ENCODE results near the gene ZFP69B. TPM values are rescaled to one million over a fixed set of nuclear protein-coding genes. Genes with fewer than 3 reads are reported as not detected.

The ZFP69B gene
- total and polyA plus RNA-seq, 4 donors: 0.43 to 2.7 (median 1.4) TPM

- H3K9ac ChIP-seq (ENCODE audit: insufficient read depth in 1 of 2, low read length in 2 of 2): no peak overlapping the region
- WGBS, 2 donors: 68 to 73% methylated on average over 4 of the region's 4 CpGs
- H3K27me3 ChIP-seq (ENCODE audit: control insufficient read depth in 3 of 3, insufficient read depth in 3 of 3, low read length in 2 of 3): no peaks in the 10 kb centered on the region
- H3K27ac ChIP-seq (ENCODE audit: low read depth in 1 of 2, low read length in 1 of 2): peak overlapping the region in 1 of 2 donors; percentile 72
- DNase-seq: peak in 2 of 3 donors; percentile 7 to 29
- peak; percentile 34 for ATAC-seq (ENCODE audit: insufficient read depth, low FRiP score)
- no peak for TF ChIP-seq CTCF (IDR thresholded peaks at IDR 0.05; ENCODE audit: control extremely low read depth, extremely low read depth)
- peaks cover 0 to 17% (median 7%) of the 10 kb centered on the region in 5 donors for H3K4me1 ChIP-seq (ENCODE audit: control insufficient read depth in 5 of 5, insufficient read depth in 5 of 5, low read length in 5 of 5)
- peaks cover 0 to 5% (median 0%) of the 10 kb centered on the region in 4 donors for H3K36me3 ChIP-seq (ENCODE audit: control insufficient read depth in 4 of 4, insufficient read depth in 4 of 4, low read length in 4 of 4)
- no peaks in the 10 kb centered on the region for H3K9me3 ChIP-seq (ENCODE audit: control insufficient read depth in 4 of 4, insufficient read depth in 3 of 4, low read length in 3 of 4)
- H3K4me3 ChIP-seq: no peak overlapping the region
Measured at GRCh38 chr1:40423264-40423642, 27.0 kb upstream of the ZFP69B start.

GRCh38 chr1:40423951-40424618, 26.2 kb upstream of the ZFP69B start:
- Histone ChIP-seq H3K9ac (ENCODE audit: insufficient read depth in 1 of 2, low read length in 2 of 2) (no peak overlapping the region), H3K4me3 (no peak overlapping the region)
- ATAC-seq (ENCODE audit: insufficient read depth, low FRiP score): no peak

GRCh38 chr1:40425198-40425597, 25.1 kb upstream of the ZFP69B start:
- ATAC-seq (ENCODE audit: insufficient read depth, low FRiP score) (no peak), DNase-seq (no peak)
- Histone ChIP-seq H3K9me3 (ENCODE audit: control insufficient read depth in 4 of 4, insufficient read depth in 3 of 4, low read length in 3 of 4) (no peaks in the 10 kb centered on the region), H3K4me3 (no peak overlapping the region), H3K27me3 (ENCODE audit: control insufficient read depth in 3 of 3, insufficient read depth in 3 of 3, low read length in 2 of 3) (no peaks in the 10 kb centered on the region), H3K36me3 (ENCODE audit: control insufficient read depth in 4 of 4, insufficient read depth in 4 of 4, low read length in 4 of 4) (no peaks in the 10 kb centered on the region), H3K4me1 (ENCODE audit: control insufficient read depth in 5 of 5, insufficient read depth in 5 of 5, low read length in 5 of 5) (peaks cover 0 to 17% (median 7%) of the 10 kb centered on the region in 5 donors), H3K27ac (ENCODE audit: low read depth in 1 of 2, low read length in 1 of 2) (no peak overlapping the region), H3K9ac (ENCODE audit: insufficient read depth in 1 of 2, low read length in 2 of 2) (no peak overlapping the region)
- WGBS, 2 donors: 48 to 80% methylated on average over 4 of the region's 4 CpGs
- no peak for TF ChIP-seq CTCF (IDR thresholded peaks at IDR 0.05; ENCODE audit: control extremely low read depth, extremely low read depth)

More at GRCh38 chr1:40423951-40424618, 26.2 kb upstream of the ZFP69B start:
- no peaks in the 10 kb centered on the region for H3K27me3 ChIP-seq (ENCODE audit: control insufficient read depth in 3 of 3, insufficient read depth in 3 of 3, low read length in 2 of 3)
- H3K27ac ChIP-seq (ENCODE audit: low read depth in 1 of 2, low read length in 1 of 2): peak overlapping the region in 1 of 2 donors; percentile 72
- peaks cover 0 to 17% (median 7%) of the 10 kb centered on the region in 5 donors for H3K4me1 ChIP-seq (ENCODE audit: control insufficient read depth in 5 of 5, insufficient read depth in 5 of 5, low read length in 5 of 5)
- 89 to 95% methylated on average over 6 of the region's 6 CpGs for WGBS, 2 donors
- H3K36me3 ChIP-seq (ENCODE audit: control insufficient read depth in 4 of 4, insufficient read depth in 4 of 4, low read length in 4 of 4): no peaks in the 10 kb centered on the region
- DNase-seq: no peak
- H3K9me3 ChIP-seq (ENCODE audit: control insufficient read depth in 4 of 4, insufficient read depth in 3 of 4, low read length in 3 of 4): no peaks in the 10 kb centered on the region
- TF ChIP-seq CTCF (IDR thresholded peaks at IDR 0.05; ENCODE audit: control extremely low read depth, extremely low read depth): no peak

- no peaks in the 10 kb centered on the region for H3K27me3 ChIP-seq (ENCODE audit: control insufficient read depth in 3 of 3, insufficient read depth in 3 of 3, low read length in 2 of 3)
- no peaks in the 10 kb centered on the region for H3K36me3 ChIP-seq (ENCODE audit: control insufficient read depth in 4 of 4, insufficient read depth in 4 of 4, low read length in 4 of 4)
- no peak overlapping the region for H3K4me3 ChIP-seq
- no peak overlapping the region for H3K9ac ChIP-seq (ENCODE audit: insufficient read depth in 1 of 2, low read length in 2 of 2)
- ATAC-seq (ENCODE audit: insufficient read depth, low FRiP score) (no peak), DNase-seq (no peak)
- no peak for TF ChIP-seq CTCF (IDR thresholded peaks at IDR 0.05; ENCODE audit: control extremely low read depth, extremely low read depth)
- H3K9me3 ChIP-seq (ENCODE audit: control insufficient read depth in 4 of 4, insufficient read depth in 3 of 4, low read length in 3 of 4): no peaks in the 10 kb centered on the region
- no peak overlapping the region for H3K27ac ChIP-seq (ENCODE audit: low read depth in 1 of 2, low read length in 1 of 2)
- peaks cover 0 to 2% (median 0%) of the 10 kb centered on the region in 5 donors for H3K4me1 ChIP-seq (ENCODE audit: control insufficient read depth in 5 of 5, insufficient read depth in 5 of 5, low read length in 5 of 5)
Measured at GRCh38 chr1:40431385-40431784, 18.9 kb upstream of the ZFP69B start.
